Activated CD4-positive, CD25-positive, alpha-beta regulatory T cell (primary cell): ENCODE measurements around the gene PTGES2.
A peak's percentile ranks its signal among the peaks of the same experiment; 100 is the strongest.

ENCODE experiments used
- DNase-seq, 4 experiments: peaks; one replicate each; lab custom pipeline; 2025; lab: John Stamatoyannopoulos, UW

The PTGES2 gene

GRCh38 chr9:128103589-128103962 lies 24.0 kb downstream of the PTGES2 start:
- DNase-seq = no peak

GRCh38 chr9:128102861-128103588 lies 24.5 kb downstream of the PTGES2 start:
- DNase-seq = no peak

GRCh38 chr9:128102196-128102595 lies 25.3 kb downstream of the PTGES2 start:
- DNase-seq = no peak

GRCh38 chr9:128101690-128102089 lies 25.8 kb downstream of the PTGES2 start:
- DNase-seq = no peak

- no peak for DNase-seq
Observed at GRCh38 chr9:128101231-128101661, 26.3 kb downstream of the PTGES2 start.

GRCh38 chr9:128100581-128100980 lies 26.9 kb downstream of the PTGES2 start:
- no peak for DNase-seq

GRCh38 chr9:128099932-128100491 lies 27.5 kb downstream of the PTGES2 start:
- no peak for DNase-seq

GRCh38 chr9:128099231-128099931 lies 28.1 kb downstream of the PTGES2 start:
- DNase-seq = no peak

- DNase-seq = peak in 1 of 4 experiments; percentile 15
Observed at GRCh38 chr9:128098297-128099230, 29.0 kb downstream of the PTGES2 start.

GRCh38 chr9:128097543-128098296 lies 29.8 kb downstream of the PTGES2 start:
- DNase-seq = no peak

GRCh38 chr9:128096616-128097536 lies 30.7 kb downstream of the PTGES2 start:
- DNase-seq = no peak

- no peak for DNase-seq
Observed at GRCh38 chr9:128094950-128095544, 32.5 kb downstream of the PTGES2 start.

- peak; percentile 39 to 58 (median 48) for DNase-seq
Observed at GRCh38 chr9:128094166-128094949, 33.2 kb downstream of the PTGES2 start.

GRCh38 chr9:128093011-128093410 lies 34.5 kb downstream of the PTGES2 start:
- no peak for DNase-seq

- no peak for DNase-seq
Observed at GRCh38 chr9:128092199-128092977, 35.1 kb downstream of the PTGES2 start.

GRCh38 chr9:128091571-128091970 lies 36.0 kb downstream of the PTGES2 start:
- DNase-seq = no peak

GRCh38 chr9:128091144-128091543 lies 36.4 kb downstream of the PTGES2 start:
- DNase-seq = no peak

- DNase-seq = no peak
Observed at GRCh38 chr9:128089299-128089698, 38.2 kb downstream of the PTGES2 start.
